GM19372 (cell line): ENCODE measurements around the gene RASAL2.
A peak's percentile ranks its signal among the peaks of the same experiment; 100 is the strongest.
"Not testable (repeated sequence)": the region's sequence is repeated elsewhere in the genome, so short reads cannot be mapped to it uniquely, and the experiment has no call there.

Source experiments
- ATAC-seq: cut with Tn5 transposase; IDR thresholded peaks from one replicate; pipeline ENCODE4 v1.9.1; 2021; ENCODE audit warnings: mild to moderate bottlenecking, low read depth, moderate library complexity; ENCODE audit not compliant: unreplicated experiment

RASAL2 gene

GRCh38 chr1:178500091-178500770, 406.3 kb downstream of the RASAL2 start:
- ATAC-seq = no peak

- ATAC-seq = peak; percentile 7
Observed at GRCh38 chr1:178500936-178501554, 407.1 kb downstream of the RASAL2 start.

GRCh38 chr1:178501705-178502329, 407.9 kb downstream of the RASAL2 start:
- ATAC-seq = peak; percentile 85

GRCh38 chr1:178502330-178502714, 408.4 kb downstream of the RASAL2 start:
- no peak for ATAC-seq

GRCh38 chr1:178502856-178503255, 409.0 kb downstream of the RASAL2 start:
- no peak for ATAC-seq

- ATAC-seq = not testable (repeated sequence)
Observed at GRCh38 chr1:178503316-178503715, 409.4 kb downstream of the RASAL2 start.

GRCh38 chr1:178503849-178504248, 409.9 kb downstream of the RASAL2 start:
- ATAC-seq = no peak

GRCh38 chr1:178504286-178504685, 410.4 kb downstream of the RASAL2 start:
- no peak for ATAC-seq

- ATAC-seq = no peak
Observed at GRCh38 chr1:178506177-178506576, 412.3 kb downstream of the RASAL2 start.

- no peak for ATAC-seq
Observed at GRCh38 chr1:178506669-178507068, 412.8 kb downstream of the RASAL2 start.

- ATAC-seq = no peak
Observed at GRCh38 chr1:178509414-178510007, 415.6 kb downstream of the RASAL2 start.

GRCh38 chr1:178510155-178510554, 416.3 kb downstream of the RASAL2 start:
- no peak for ATAC-seq

- no peak for ATAC-seq
Observed at GRCh38 chr1:178512566-178513277, 418.8 kb downstream of the RASAL2 start, which contains the start of gene TEX35. Gene TEX35, plus strand, starts transcription at chr1:178513109. Its CDS starts 80 bp downstream, at chr1:178513189.

- no peak for ATAC-seq
Observed at GRCh38 chr1:178513278-178513983, 419.5 kb downstream of the RASAL2 start.

- ATAC-seq = no peak
Observed at GRCh38 chr1:178516110-178516509, 422.2 kb downstream of the RASAL2 start.

- no peak for ATAC-seq
Observed at GRCh38 chr1:178518894-178519293, 425.0 kb downstream of the RASAL2 start.

- ATAC-seq = no peak
Observed at GRCh38 chr1:178520803-178521202, 426.9 kb downstream of the RASAL2 start.

GRCh38 chr1:178521241-178521640, 427.3 kb downstream of the RASAL2 start:
- ATAC-seq = no peak

- ATAC-seq = no peak
Observed at GRCh38 chr1:178527117-178527516, 433.2 kb downstream of the RASAL2 start.
